DOHH2 (cell line): ENCODE data around the gene LEKR1.

ENCODE experiments used
- H3F3A ChIP-seq: fragments of 200-600 bp; sonication (generic), shearing (Covaris generic); 2 replicates; pipeline ENCODE4 v1.6.0; 2016; ENCODE audit warnings: antibody characterized with exemption, mild to moderate bottlenecking; ENCODE audit not compliant: control insufficient read depth, insufficient read depth
- H3K27ac ChIP-seq: fragments of 200-600 bp; sonication (generic); 2 replicates; pipeline ENCODE4 v1.5.1; 2014; ENCODE audit warnings: low read depth, mild to moderate bottlenecking, low read length, moderate library complexity
- H3K27me3 ChIP-seq: fragments of 200-600 bp; sonication (generic); 2 replicates; pipeline ENCODE4 v1.6.1; 2014; ENCODE audit warnings: mild to moderate bottlenecking, low read length, mixed read lengths; ENCODE audit not compliant: control insufficient read depth
- H3K36me3 ChIP-seq: fragments of 200-600 bp; sonication (generic); 2 replicates; pipeline ENCODE4 v1.6.1; 2014; ENCODE audit warnings: mild to moderate bottlenecking, low read length, moderate library complexity, mixed read lengths; ENCODE audit not compliant: control insufficient read depth
- H3K4me1 ChIP-seq: fragments of 200-600 bp; sonication (generic); 2 replicates; pipeline ENCODE4 v1.6.1; 2014; ENCODE audit warnings: mild to moderate bottlenecking, low read length, mixed read lengths; ENCODE audit not compliant: control insufficient read depth
- H3K4me2 ChIP-seq: fragments of 200-600 bp; sonication (generic); 2 replicates; pipeline ENCODE4 v1.6.0; 2014; ENCODE audit warnings: mild to moderate bottlenecking, low read length, moderate library complexity
- H3K4me3 ChIP-seq: fragments of 200-600 bp; sonication (generic); 2 replicates; pipeline ENCODE4 v1.5.1; 2014; ENCODE audit warnings: mild to moderate bottlenecking, low read length, mixed read lengths
- H3K79me2 ChIP-seq: fragments of 200-600 bp; sonication (generic); 2 replicates; pipeline ENCODE4 v1.6.1; 2014; ENCODE audit warnings: mild to moderate bottlenecking, low read length, mixed read lengths; ENCODE audit not compliant: control insufficient read depth
- H3K9me2 ChIP-seq: fragments of 200-600 bp; sonication (generic); replicated peaks from 2 replicates; pipeline ENCODE4 v1.6.1; 2014; ENCODE audit warnings: mild to moderate bottlenecking, low read length, mixed read lengths; ENCODE audit not compliant: control insufficient read depth
- H3K9me3 ChIP-seq: fragments of 200-600 bp; sonication (generic); 2 replicates; pipeline ENCODE4 v1.6.1; 2014; ENCODE audit warnings: antibody characterized with exemption, low read length, mixed read lengths; ENCODE audit not compliant: control insufficient read depth, insufficient read depth
- H4K20me1 ChIP-seq: fragments of 200-600 bp; sonication (generic); 2 replicates; pipeline ENCODE4 v1.6.0; 2014; ENCODE audit warnings: low read depth, mild to moderate bottlenecking, antibody characterized with exemption, low read length, moderate library complexity; ENCODE audit not compliant: control insufficient read depth, insufficient read depth
- EZH2phosphoT487 ChIP-seq: fragments of 200-600 bp; sonication (generic); IDR thresholded peaks from 2 replicates; pipeline ENCODE4 v1.6.1; 2017; ENCODE audit warnings: borderline replicate concordance, mild to moderate bottlenecking, antibody characterized with exemption, low read length, moderate library complexity, mixed read lengths
- TF ChIP-seq, protein P1 (sequence below): fragments of 200-600 bp; sonication (generic); IDR thresholded peaks from one replicate; pipeline ENCODE4 v1.5.1; 2014; ENCODE audit warnings: antibody characterized with exemption, mild to moderate bottlenecking, low read depth, low read length; ENCODE audit not compliant: poor library complexity, severe bottlenecking

Gene LEKR1

DNA sequence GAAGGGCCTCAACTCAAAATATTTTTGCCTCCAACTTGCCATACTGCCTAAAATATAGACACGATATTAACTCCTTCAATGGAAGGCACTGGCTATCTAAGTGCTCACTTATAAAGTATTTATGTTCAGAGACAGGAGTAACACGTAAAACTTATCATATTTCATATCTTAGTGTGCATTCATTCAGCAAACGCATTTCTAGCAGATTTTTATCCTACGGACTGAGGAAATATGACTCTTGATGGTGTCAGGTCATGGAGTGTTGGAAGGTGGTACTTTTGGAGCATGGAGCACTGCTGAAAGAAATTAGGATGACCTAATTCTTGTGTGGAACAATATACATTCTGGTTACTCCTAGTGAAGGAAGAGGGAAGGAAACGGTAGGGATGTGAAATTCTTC is 43.8 kb upstream of the LEKR1 start:
- Histone ChIP-seq H3F3A (no peaks in the 10 kb centered on the region), H3K4me1 (peaks cover 9% of the 10 kb centered on the region), H3K27me3 (no peaks in the 10 kb centered on the region), H3K4me3 (no peak overlapping the region), H3K36me3 (no peaks in the 10 kb centered on the region), H3K9me3 (no peaks in the 10 kb centered on the region), H4K20me1 (no peaks in the 10 kb centered on the region), H3K79me2 (no peaks in the 10 kb centered on the region), H3K9me2 (no peaks in the 10 kb centered on the region), H3K4me2 (no peak overlapping the region), H3K27ac (no peak overlapping the region)
- no peak for TF ChIP-seq EZH2phosphoT487
- TF ChIP-seq, protein P1, sequence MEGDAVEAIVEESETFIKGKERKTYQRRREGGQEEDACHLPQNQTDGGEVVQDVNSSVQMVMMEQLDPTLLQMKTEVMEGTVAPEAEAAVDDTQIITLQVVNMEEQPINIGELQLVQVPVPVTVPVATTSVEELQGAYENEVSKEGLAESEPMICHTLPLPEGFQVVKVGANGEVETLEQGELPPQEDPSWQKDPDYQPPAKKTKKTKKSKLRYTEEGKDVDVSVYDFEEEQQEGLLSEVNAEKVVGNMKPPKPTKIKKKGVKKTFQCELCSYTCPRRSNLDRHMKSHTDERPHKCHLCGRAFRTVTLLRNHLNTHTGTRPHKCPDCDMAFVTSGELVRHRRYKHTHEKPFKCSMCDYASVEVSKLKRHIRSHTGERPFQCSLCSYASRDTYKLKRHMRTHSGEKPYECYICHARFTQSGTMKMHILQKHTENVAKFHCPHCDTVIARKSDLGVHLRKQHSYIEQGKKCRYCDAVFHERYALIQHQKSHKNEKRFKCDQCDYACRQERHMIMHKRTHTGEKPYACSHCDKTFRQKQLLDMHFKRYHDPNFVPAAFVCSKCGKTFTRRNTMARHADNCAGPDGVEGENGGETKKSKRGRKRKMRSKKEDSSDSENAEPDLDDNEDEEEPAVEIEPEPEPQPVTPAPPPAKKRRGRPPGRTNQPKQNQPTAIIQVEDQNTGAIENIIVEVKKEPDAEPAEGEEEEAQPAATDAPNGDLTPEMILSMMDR, result no peak

DNA sequence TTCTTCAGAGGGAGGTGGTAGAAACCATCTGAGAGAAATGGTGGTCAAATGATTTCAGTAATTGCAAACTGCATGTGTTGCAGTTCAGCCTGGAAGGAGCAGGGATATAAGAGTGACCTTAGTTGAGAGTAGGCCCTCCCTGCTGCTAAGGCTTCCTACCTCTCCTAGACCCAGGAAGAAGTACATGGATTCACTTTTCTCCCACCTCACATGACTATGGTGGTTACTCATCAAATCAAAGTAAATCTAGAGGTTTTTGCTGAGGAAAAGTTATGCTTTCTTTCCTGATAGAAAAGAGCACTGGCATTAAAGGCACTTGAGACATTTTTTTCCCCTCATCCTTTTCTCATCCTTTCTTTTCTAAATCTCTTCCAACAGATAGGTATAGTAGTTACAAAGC is 43.2 kb upstream of the LEKR1 start:
- Histone ChIP-seq H3K9me2 (no peaks in the 10 kb centered on the region), H3F3A (no peaks in the 10 kb centered on the region), H3K4me3 (no peak overlapping the region), H3K4me2 (no peak overlapping the region), H3K27ac (no peak overlapping the region), H3K27me3 (no peaks in the 10 kb centered on the region), H3K9me3 (no peaks in the 10 kb centered on the region), H3K79me2 (no peaks in the 10 kb centered on the region), H3K36me3 (no peaks in the 10 kb centered on the region), H3K4me1 (0 out of 2 replicates have a peak, but pooled peaks cover 9% of the 10 kb centered on the region), H4K20me1 (no peaks in the 10 kb centered on the region)
- TF ChIP-seq EZH2phosphoT487, result no peak
- TF ChIP-seq, protein P1, result no peak

DNA sequence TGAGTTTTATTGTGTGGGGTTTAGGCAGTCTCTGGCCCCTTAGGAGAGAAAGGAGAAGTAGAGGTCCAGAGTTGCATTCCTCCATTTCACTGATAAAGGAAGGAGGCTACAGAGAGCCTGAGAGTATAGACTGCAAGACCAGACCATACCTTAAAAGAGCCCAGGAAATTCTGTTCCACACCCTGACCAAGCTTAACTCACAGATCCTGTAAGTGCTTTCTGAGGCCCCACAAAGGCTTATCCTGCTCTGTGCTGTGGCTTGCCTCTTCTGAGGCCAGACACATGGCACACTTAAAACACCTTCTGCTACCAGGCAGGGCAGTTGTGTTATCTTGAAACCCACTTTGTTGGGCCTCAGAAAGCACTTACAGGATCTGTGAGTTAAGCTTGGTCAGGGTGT is 39.2 kb upstream of the LEKR1 start:
- no peak overlapping the region for H3K27ac ChIP-seq
- H3K9me3 ChIP-seq, result no peaks in the 10 kb centered on the region
- TF ChIP-seq, protein P1, result no peak
- H4K20me1 ChIP-seq, result no peaks in the 10 kb centered on the region
- no peaks in the 10 kb centered on the region for H3K4me1 ChIP-seq
- no peak overlapping the region for H3K4me2 ChIP-seq
- H3K27me3 ChIP-seq, result no peaks in the 10 kb centered on the region
- no peaks in the 10 kb centered on the region for H3K36me3 ChIP-seq
- H3F3A ChIP-seq, result no peaks in the 10 kb centered on the region
- no peak overlapping the region for H3K4me3 ChIP-seq
- H3K9me2 ChIP-seq, result no peaks in the 10 kb centered on the region
- no peaks in the 10 kb centered on the region for H3K79me2 ChIP-seq
